Measurements from ENCODE around the gene DEGS2.

GRCh38 chr14:100138082-100138787 lies 21.2 kb downstream of the DEGS2 start:
- TF ChIP-seq RELA (CRISPR knock-in tag; IDR thresholded peaks at IDR 0.05; ENCODE audit: borderline replicate concordance) (no peak), MYBL2 (CRISPR knock-in tag; IDR thresholded peaks at IDR 0.05) (no peak), MLX (CRISPR knock-in tag; IDR thresholded peaks at IDR 0.05) (no peak), NFATC4 (CRISPR knock-in tag; IDR thresholded peaks at IDR 0.05) (no peak), EMX1 (CRISPR knock-in tag; IDR thresholded peaks at IDR 0.05) (no peak), ATF3 (CRISPR knock-in tag; conservative IDR thresholded peaks at IDR 0.05) (no peak)
- TF ChIP-seq, protein P1, sequence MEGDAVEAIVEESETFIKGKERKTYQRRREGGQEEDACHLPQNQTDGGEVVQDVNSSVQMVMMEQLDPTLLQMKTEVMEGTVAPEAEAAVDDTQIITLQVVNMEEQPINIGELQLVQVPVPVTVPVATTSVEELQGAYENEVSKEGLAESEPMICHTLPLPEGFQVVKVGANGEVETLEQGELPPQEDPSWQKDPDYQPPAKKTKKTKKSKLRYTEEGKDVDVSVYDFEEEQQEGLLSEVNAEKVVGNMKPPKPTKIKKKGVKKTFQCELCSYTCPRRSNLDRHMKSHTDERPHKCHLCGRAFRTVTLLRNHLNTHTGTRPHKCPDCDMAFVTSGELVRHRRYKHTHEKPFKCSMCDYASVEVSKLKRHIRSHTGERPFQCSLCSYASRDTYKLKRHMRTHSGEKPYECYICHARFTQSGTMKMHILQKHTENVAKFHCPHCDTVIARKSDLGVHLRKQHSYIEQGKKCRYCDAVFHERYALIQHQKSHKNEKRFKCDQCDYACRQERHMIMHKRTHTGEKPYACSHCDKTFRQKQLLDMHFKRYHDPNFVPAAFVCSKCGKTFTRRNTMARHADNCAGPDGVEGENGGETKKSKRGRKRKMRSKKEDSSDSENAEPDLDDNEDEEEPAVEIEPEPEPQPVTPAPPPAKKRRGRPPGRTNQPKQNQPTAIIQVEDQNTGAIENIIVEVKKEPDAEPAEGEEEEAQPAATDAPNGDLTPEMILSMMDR (IDR thresholded peaks at IDR 0.05): no peak
- TF ChIP-seq, protein P2, sequence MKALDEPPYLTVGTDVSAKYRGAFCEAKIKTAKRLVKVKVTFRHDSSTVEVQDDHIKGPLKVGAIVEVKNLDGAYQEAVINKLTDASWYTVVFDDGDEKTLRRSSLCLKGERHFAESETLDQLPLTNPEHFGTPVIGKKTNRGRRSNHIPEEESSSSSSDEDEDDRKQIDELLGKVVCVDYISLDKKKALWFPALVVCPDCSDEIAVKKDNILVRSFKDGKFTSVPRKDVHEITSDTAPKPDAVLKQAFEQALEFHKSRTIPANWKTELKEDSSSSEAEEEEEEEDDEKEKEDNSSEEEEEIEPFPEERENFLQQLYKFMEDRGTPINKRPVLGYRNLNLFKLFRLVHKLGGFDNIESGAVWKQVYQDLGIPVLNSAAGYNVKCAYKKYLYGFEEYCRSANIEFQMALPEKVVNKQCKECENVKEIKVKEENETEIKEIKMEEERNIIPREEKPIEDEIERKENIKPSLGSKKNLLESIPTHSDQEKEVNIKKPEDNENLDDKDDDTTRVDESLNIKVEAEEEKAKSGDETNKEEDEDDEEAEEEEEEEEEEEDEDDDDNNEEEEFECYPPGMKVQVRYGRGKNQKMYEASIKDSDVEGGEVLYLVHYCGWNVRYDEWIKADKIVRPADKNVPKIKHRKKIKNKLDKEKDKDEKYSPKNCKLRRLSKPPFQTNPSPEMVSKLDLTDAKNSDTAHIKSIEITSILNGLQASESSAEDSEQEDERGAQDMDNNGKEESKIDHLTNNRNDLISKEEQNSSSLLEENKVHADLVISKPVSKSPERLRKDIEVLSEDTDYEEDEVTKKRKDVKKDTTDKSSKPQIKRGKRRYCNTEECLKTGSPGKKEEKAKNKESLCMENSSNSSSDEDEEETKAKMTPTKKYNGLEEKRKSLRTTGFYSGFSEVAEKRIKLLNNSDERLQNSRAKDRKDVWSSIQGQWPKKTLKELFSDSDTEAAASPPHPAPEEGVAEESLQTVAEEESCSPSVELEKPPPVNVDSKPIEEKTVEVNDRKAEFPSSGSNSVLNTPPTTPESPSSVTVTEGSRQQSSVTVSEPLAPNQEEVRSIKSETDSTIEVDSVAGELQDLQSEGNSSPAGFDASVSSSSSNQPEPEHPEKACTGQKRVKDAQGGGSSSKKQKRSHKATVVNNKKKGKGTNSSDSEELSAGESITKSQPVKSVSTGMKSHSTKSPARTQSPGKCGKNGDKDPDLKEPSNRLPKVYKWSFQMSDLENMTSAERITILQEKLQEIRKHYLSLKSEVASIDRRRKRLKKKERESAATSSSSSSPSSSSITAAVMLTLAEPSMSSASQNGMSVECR (CRISPR knock-in tag; IDR thresholded peaks at IDR 0.05; ENCODE audit: borderline replicate concordance): no peak

Data from WTC11 (cell line).